ENCODE measurements around the gene DVL1. TPM values are rescaled to one million over a fixed set of nuclear protein-coding genes. Genes with fewer than 3 reads are reported as not detected.

DVL1 gene
- total and polyA plus RNA-seq, 8 donors = 30.6 to 103 (median 50.3) TPM

DNA sequence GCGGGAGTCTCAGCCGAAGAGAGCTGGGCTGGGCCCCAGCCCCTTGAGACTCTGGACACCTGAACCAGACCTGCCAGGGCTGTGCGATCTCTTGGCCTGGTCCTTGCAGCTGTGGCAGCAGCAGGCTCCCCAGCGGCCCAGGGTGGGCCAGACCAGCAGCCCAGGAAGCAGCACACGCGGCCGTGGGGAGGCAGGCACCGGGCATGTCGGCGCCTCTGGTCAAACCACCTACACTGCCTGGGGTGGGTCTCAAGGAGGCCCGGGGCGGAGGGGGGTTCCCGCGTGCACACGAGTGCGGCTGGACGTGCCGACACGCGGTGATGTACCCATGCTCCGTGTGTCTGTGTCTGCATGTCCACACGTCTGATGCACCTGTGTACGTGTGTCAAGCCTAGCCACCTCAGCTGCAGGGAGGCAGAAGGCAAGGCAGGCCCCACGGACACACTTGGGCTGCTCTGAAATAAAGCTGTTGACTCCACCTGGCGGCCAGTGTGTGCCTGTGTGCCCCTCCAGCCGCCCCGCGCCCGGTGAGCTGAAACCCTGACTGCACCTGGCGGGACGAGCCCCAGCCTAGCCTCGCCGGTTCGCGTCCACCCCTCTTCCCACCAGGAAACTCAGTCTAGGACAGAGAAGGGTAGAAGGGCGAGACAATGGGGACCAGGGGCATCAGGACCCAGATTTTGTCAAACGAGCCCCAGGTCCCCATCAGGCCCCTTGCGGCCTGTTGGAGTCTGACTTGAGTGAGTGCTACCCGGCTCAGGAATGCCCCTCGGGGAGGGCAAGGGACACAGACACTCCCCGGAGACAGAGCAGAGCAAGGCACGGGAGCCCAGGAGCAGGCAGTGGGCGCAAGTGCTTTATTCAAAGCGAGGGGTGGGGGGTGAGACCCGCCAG is 57.4 kb downstream of the DVL1 start:
- Histone ChIP-seq H3K27me3 (no peaks in the 10 kb centered on the region), H3K27ac (no peak overlapping the region), H3K4me1 (no peaks in the 10 kb centered on the region), H3K4me3 (no peak overlapping the region), H3K9me3 (no peaks in the 10 kb centered on the region), H3K36me3 (no peaks in the 10 kb centered on the region)
- FAIRE-seq (no peak), DNase-seq (peak; percentile 73 to 94 (median 82)), ATAC-seq (peak; percentile 84 to 91 (median 88))
- TF ChIP-seq, protein P1, sequence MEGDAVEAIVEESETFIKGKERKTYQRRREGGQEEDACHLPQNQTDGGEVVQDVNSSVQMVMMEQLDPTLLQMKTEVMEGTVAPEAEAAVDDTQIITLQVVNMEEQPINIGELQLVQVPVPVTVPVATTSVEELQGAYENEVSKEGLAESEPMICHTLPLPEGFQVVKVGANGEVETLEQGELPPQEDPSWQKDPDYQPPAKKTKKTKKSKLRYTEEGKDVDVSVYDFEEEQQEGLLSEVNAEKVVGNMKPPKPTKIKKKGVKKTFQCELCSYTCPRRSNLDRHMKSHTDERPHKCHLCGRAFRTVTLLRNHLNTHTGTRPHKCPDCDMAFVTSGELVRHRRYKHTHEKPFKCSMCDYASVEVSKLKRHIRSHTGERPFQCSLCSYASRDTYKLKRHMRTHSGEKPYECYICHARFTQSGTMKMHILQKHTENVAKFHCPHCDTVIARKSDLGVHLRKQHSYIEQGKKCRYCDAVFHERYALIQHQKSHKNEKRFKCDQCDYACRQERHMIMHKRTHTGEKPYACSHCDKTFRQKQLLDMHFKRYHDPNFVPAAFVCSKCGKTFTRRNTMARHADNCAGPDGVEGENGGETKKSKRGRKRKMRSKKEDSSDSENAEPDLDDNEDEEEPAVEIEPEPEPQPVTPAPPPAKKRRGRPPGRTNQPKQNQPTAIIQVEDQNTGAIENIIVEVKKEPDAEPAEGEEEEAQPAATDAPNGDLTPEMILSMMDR (IDR thresholded peaks at IDR 0.05) = peak; percentile 63 to 71 (median 64)
- intact Hi-C loops (cut with DNase I) = loop anchor here (5.0 to 10.0 kb wide), 3 partner anchors 167 to 257 kb away; no protein-coding TSS in a partner anchor
- 32% methylated on average over 44 to 45 of the region's 45 CpGs for WGBS, 2 donors

DNA sequence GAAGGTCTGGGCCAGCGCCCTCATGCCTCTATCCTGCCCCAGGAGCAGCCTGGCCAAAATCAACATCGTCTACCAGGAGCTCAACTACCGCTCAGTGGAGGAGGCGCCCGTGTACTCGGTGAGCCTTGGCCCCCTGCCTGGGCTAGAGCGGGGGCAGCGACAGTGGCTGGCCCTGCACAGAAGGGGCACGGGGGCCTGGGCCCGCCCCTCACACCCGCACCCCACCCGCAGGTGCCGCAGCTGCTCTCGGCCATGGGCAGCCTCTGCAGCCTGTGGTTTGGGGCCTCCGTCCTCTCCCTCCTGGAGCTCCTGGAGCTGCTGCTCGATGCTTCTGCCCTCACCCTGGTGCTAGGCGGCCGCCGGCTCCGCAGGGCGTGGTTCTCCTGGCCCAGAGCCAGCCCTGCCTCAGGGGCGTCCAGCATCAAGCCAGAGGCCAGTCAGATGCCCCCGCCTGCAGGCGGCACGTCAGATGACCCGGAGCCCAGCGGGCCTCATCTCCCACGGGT is 58.1 kb downstream of the DVL1 start:
- peak in 2 of 6 donors; percentile 53 to 82 for DNase-seq
- H3K4me1 ChIP-seq = no peaks in the 10 kb centered on the region
- ATAC-seq = peak in 3 of 4 donors; percentile 7 to 31 (median 17)
- TF ChIP-seq, protein P1 (IDR thresholded peaks at IDR 0.05) = no peak
- 29 to 36% methylated on average over 18 to 28 of the region's 28 CpGs for WGBS, 2 donors
- peaks cover 0 to 3% (median 0%) of the 10 kb centered on the region in 4 donors for H3K27me3 ChIP-seq
- no peaks in the 10 kb centered on the region for H3K36me3 ChIP-seq
- no peak overlapping the region for H3K27ac ChIP-seq
- intact Hi-C loops (cut with DNase I) = loop anchor here (5.0 to 10.0 kb wide), 3 partner anchors 166 to 256 kb away; no protein-coding TSS in a partner anchor
- no peaks in the 10 kb centered on the region for H3K9me3 ChIP-seq
- FAIRE-seq = no peak
- H3K4me3 ChIP-seq = no peak overlapping the region

GRCh38 chr1:1290238-1290731 is 58.9 kb downstream of the DVL1 start:
- Histone ChIP-seq H3K27me3 (peaks cover 0 to 4% (median 0%) of the 10 kb centered on the region in 4 donors), H3K36me3 (no peaks in the 10 kb centered on the region), H3K27ac (no peak overlapping the region), H3K4me3 (no peak overlapping the region), H3K4me1 (no peaks in the 10 kb centered on the region), H3K9me3 (no peaks in the 10 kb centered on the region)
- TF ChIP-seq, protein P1 (IDR thresholded peaks at IDR 0.05) = peak; percentile 65 to 69 (median 66)
- intact Hi-C loops (cut with DNase I) = loop anchor here (5.0 to 10.0 kb wide), 3 partner anchors 165 to 255 kb away; no protein-coding TSS in a partner anchor
- peak; percentile 56 to 94 (median 82) for DNase-seq
- 43 to 46% methylated on average over 15 of the region's 15 CpGs for WGBS, 2 donors
- FAIRE-seq = no peak
- ATAC-seq = peak; percentile 49 to 80 (median 76)

GRCh38 chr1:1287288-1288110 is 61.7 kb downstream of the DVL1 start:
- FAIRE-seq = no peak

More at GRCh38 chr1:1287288-1288110, 61.7 kb downstream of the DVL1 start:
- no peaks in the 10 kb centered on the region for H3K9me3 ChIP-seq
- TF ChIP-seq, protein P1 (IDR thresholded peaks at IDR 0.05) = no peak
- no peaks in the 10 kb centered on the region for H3K36me3 ChIP-seq
- peaks cover 0 to 4% (median 0%) of the 10 kb centered on the region in 4 donors for H3K27me3 ChIP-seq
- no peak overlapping the region for H3K27ac ChIP-seq
- H3K4me1 ChIP-seq = no peaks in the 10 kb centered on the region
- DNase-seq (peak in 3 of 6 donors; percentile 31 to 81 (median 60)), ATAC-seq (no peak)
- intact Hi-C loops (cut with DNase I) = loop anchor here in 1 of 3 donors (10.0 kb wide), 1 partner anchor 303 kb away; the partner anchor contains the start of gene PERM1
- H3K4me3 ChIP-seq = no peak overlapping the region
- 66 to 68% methylated on average over 44 to 46 of the region's 46 CpGs for WGBS, 2 donors
